K562 (cell line): ENCODE results near the gene DYRK4.

Experiments used
- NFIC ChIP-seq: fragments of 450-650 bp; IDR thresholded peaks from 2 replicates; pipeline ENCODE4 v1.6.1; 2017; ENCODE audit warnings: mild to moderate bottlenecking, inconsistent platforms
- SIN3A ChIP-seq, 2 experiments: fragments of 150-350 bp in 1 of 2; IDR thresholded peaks; 2 replicates each; pipeline ENCODE4 v1.6.1; 2011 to 2016; ENCODE audit warnings: borderline replicate concordance in 2 of 2, low read depth in 2 of 2, low read length in 2 of 2, mild to moderate bottlenecking in 2 of 2, moderate library complexity in 2 of 2; ENCODE audit not compliant: control insufficient read depth in 1 of 2
- SREBF1 ChIP-seq: fragments of 150-350 bp; IDR thresholded peaks from 2 replicates; pipeline ENCODE4 v1.6.1; 2014; ENCODE audit warnings: antibody characterized with exemption, low read depth, low read length, borderline replicate concordance
- SREBF2 ChIP-seq: sonication (generic); formaldehyde crosslinking; IDR thresholded peaks from 2 replicates; pipeline ENCODE4 v1.4.0; 2020; ENCODE audit warnings: mild to moderate bottlenecking, missing genetic modification reagents
- ZBTB7A ChIP-seq: IDR thresholded peaks from 2 replicates; pipeline ENCODE4 v1.6.1; 2011; ENCODE audit warnings: low read depth, mild to moderate bottlenecking, low read length, moderate library complexity, borderline replicate concordance; ENCODE audit not compliant: control insufficient read depth
- ZNF274 ChIP-seq: IDR thresholded peaks from 2 replicates; pipeline ENCODE4 v1.6.1; 2011; ENCODE audit warnings: low read depth, mild to moderate bottlenecking, low read length, moderate library complexity, borderline replicate concordance
- TF ChIP-seq, protein P1 (sequence below), 2 experiments: fragments of 450-650 bp in 1 of 2; IDR thresholded peaks; 2 replicates each; pipeline ENCODE4 v1.6.1; 2011 to 2017; ENCODE audit warnings: low read depth in 2 of 2, antibody characterized with exemption in 1 of 2, borderline replicate concordance in 1 of 2, low read length in 1 of 2, mild to moderate bottlenecking in 1 of 2, mixed read lengths in 1 of 2; ENCODE audit not compliant: control insufficient read depth in 1 of 2
- TF ChIP-seq, protein P2 (sequence below): fragments of 250-450 bp; sonication (Bioruptor Pico); IDR thresholded peaks from 2 replicates; pipeline ENCODE4 v1.8.0; 2021; ENCODE audit warnings: moderate library complexity, mild to moderate bottlenecking, inconsistent platforms
- TF ChIP-seq, protein P3 (sequence below): IDR thresholded peaks from 2 replicates; pipeline ENCODE4 v1.6.1; 2011; ENCODE audit warnings: borderline replicate concordance, low read depth, mild to moderate bottlenecking, moderate library complexity, low read length; ENCODE audit not compliant: insufficient read depth, poor library complexity, severe bottlenecking
- TF ChIP-seq, protein P4 (sequence below): sonication (generic); formaldehyde crosslinking; IDR thresholded peaks from 2 replicates; pipeline ENCODE4 v1.8.0; 2023; ENCODE audit warnings: mild to moderate bottlenecking, missing genetic modification reagents
- TF ChIP-seq, protein P5 (sequence below): fragments of 250-450 bp; sonication (Bioruptor Pico); IDR thresholded peaks from 2 replicates; pipeline ENCODE4 v1.8.0; 2021; ENCODE audit warnings: moderate library complexity, mild to moderate bottlenecking, inconsistent platforms
- TF ChIP-seq, protein P6 (sequence below), 3 experiments: IDR thresholded peaks in 2 of 3; conservative IDR thresholded peaks in 1 of 3; 2 replicates each; pipeline ENCODE4 v1.5.1; 2011 to 2012; ENCODE audit warnings: low read length in 3 of 3, mild to moderate bottlenecking in 3 of 3, control low read depth in 2 of 3, improper control_type of control experiment in 1 of 3, inconsistent platforms in 1 of 3, low read depth in 1 of 3, mixed read lengths in 1 of 3, moderate library complexity in 1 of 3; ENCODE audit not compliant: insufficient read depth in 2 of 3
- TF ChIP-seq, protein P7 (sequence below): sonication (generic); formaldehyde crosslinking; IDR thresholded peaks from 2 replicates; pipeline ENCODE4 v1.8.1; 2023; ENCODE audit warnings: mild to moderate bottlenecking, missing genetic modification reagents

DNA sequence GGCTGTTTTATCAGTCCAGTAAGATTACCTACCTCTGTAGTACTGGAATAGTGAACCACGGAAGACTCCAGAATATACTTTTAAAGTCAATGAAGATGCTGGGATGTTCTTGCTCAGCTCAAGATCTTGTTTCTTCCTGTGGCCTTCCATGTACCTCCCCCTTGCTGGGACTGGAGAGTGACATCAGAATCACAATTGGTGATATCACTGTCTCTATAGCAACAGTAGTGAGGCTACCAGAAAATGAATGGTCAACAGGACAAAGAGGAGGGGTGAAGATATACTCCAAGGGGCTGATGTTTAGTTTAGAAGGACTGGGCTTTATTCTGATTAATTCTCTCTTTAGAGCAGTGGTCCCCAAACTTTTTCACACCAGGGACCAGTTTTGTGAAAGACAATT lies 83.0 kb downstream of the DYRK4 start:
- TF ChIP-seq SREBF1 (no peak), ZNF274 (no peak), SREBF2 (CRISPR knock-in tag) (no peak), SIN3A (IDR thresholded peaks at IDR 0.05; ENCODE audit: borderline replicate concordance in 2 of 2, control insufficient read depth in 1 of 2, low read depth in 2 of 2, low read length in 2 of 2) (no peak), NFIC (no peak), ZBTB7A (no peak)
- TF ChIP-seq, protein P1, sequence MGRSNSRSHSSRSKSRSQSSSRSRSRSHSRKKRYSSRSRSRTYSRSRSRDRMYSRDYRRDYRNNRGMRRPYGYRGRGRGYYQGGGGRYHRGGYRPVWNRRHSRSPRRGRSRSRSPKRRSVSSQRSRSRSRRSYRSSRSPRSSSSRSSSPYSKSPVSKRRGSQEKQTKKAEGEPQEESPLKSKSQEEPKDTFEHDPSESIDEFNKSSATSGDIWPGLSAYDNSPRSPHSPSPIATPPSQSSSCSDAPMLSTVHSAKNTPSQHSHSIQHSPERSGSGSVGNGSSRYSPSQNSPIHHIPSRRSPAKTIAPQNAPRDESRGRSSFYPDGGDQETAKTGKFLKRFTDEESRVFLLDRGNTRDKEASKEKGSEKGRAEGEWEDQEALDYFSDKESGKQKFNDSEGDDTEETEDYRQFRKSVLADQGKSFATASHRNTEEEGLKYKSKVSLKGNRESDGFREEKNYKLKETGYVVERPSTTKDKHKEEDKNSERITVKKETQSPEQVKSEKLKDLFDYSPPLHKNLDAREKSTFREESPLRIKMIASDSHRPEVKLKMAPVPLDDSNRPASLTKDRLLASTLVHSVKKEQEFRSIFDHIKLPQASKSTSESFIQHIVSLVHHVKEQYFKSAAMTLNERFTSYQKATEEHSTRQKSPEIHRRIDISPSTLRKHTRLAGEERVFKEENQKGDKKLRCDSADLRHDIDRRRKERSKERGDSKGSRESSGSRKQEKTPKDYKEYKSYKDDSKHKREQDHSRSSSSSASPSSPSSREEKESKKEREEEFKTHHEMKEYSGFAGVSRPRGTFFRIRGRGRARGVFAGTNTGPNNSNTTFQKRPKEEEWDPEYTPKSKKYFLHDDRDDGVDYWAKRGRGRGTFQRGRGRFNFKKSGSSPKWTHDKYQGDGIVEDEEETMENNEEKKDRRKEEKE (IDR thresholded peaks at IDR 0.05; ENCODE audit: borderline replicate concordance in 1 of 2, control insufficient read depth in 1 of 2, low read depth in 2 of 2, low read length in 1 of 2), result no peak
- TF ChIP-seq, protein P2, sequence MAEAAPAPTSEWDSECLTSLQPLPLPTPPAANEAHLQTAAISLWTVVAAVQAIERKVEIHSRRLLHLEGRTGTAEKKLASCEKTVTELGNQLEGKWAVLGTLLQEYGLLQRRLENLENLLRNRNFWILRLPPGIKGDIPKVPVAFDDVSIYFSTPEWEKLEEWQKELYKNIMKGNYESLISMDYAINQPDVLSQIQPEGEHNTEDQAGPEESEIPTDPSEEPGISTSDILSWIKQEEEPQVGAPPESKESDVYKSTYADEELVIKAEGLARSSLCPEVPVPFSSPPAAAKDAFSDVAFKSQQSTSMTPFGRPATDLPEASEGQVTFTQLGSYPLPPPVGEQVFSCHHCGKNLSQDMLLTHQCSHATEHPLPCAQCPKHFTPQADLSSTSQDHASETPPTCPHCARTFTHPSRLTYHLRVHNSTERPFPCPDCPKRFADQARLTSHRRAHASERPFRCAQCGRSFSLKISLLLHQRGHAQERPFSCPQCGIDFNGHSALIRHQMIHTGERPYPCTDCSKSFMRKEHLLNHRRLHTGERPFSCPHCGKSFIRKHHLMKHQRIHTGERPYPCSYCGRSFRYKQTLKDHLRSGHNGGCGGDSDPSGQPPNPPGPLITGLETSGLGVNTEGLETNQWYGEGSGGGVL (CRISPR knock-in tag), result no peak
- TF ChIP-seq, protein P3, sequence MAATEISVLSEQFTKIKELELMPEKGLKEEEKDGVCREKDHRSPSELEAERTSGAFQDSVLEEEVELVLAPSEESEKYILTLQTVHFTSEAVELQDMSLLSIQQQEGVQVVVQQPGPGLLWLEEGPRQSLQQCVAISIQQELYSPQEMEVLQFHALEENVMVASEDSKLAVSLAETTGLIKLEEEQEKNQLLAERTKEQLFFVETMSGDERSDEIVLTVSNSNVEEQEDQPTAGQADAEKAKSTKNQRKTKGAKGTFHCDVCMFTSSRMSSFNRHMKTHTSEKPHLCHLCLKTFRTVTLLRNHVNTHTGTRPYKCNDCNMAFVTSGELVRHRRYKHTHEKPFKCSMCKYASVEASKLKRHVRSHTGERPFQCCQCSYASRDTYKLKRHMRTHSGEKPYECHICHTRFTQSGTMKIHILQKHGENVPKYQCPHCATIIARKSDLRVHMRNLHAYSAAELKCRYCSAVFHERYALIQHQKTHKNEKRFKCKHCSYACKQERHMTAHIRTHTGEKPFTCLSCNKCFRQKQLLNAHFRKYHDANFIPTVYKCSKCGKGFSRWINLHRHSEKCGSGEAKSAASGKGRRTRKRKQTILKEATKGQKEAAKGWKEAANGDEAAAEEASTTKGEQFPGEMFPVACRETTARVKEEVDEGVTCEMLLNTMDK, result no peak
- TF ChIP-seq, protein P4, sequence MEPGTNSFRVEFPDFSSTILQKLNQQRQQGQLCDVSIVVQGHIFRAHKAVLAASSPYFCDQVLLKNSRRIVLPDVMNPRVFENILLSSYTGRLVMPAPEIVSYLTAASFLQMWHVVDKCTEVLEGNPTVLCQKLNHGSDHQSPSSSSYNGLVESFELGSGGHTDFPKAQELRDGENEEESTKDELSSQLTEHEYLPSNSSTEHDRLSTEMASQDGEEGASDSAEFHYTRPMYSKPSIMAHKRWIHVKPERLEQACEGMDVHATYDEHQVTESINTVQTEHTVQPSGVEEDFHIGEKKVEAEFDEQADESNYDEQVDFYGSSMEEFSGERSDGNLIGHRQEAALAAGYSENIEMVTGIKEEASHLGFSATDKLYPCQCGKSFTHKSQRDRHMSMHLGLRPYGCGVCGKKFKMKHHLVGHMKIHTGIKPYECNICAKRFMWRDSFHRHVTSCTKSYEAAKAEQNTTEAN (CRISPR knock-in tag), result no peak
- TF ChIP-seq, protein P5, sequence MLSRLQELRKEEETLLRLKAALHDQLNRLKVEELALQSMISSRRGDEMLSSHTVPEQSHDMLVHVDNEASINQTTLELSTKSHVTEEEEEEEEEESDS (CRISPR knock-in tag), result no peak
- TF ChIP-seq, protein P6, sequence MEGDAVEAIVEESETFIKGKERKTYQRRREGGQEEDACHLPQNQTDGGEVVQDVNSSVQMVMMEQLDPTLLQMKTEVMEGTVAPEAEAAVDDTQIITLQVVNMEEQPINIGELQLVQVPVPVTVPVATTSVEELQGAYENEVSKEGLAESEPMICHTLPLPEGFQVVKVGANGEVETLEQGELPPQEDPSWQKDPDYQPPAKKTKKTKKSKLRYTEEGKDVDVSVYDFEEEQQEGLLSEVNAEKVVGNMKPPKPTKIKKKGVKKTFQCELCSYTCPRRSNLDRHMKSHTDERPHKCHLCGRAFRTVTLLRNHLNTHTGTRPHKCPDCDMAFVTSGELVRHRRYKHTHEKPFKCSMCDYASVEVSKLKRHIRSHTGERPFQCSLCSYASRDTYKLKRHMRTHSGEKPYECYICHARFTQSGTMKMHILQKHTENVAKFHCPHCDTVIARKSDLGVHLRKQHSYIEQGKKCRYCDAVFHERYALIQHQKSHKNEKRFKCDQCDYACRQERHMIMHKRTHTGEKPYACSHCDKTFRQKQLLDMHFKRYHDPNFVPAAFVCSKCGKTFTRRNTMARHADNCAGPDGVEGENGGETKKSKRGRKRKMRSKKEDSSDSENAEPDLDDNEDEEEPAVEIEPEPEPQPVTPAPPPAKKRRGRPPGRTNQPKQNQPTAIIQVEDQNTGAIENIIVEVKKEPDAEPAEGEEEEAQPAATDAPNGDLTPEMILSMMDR (IDR thresholded peaks at IDR 0.05 in 2 of 3, conservative IDR thresholded peaks at IDR 0.05 in 1 of 3; ENCODE audit: insufficient read depth in 2 of 3, low read depth in 1 of 3, low read length in 3 of 3), result no peak
- TF ChIP-seq, protein P7, sequence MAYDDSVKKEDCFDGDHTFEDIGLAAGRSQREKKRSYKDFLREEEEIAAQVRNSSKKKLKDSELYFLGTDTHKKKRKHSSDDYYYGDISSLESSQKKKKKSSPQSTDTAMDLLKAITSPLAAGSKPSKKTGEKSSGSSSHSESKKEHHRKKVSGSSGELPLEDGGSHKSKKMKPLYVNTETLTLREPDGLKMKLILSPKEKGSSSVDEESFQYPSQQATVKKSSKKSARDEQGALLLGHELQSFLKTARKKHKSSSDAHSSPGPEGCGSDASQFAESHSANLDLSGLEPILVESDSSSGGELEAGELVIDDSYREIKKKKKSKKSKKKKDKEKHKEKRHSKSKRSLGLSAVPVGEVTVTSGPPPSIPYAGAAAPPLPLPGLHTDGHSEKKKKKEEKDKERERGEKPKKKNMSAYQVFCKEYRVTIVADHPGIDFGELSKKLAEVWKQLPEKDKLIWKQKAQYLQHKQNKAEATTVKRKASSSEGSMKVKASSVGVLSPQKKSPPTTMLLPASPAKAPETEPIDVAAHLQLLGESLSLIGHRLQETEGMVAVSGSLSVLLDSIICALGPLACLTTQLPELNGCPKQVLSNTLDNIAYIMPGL (CRISPR knock-in tag), result no peak
